Tibial artery (tissue), 4 donors: ENCODE measurements around the gene MPRIP.
A peak's percentile ranks its signal among the peaks of the same experiment; 100 is the strongest.

Source experiments
- DNase-seq, 2 donors: peaks; one replicate each; pipeline ENCODE4 v3.0.0-alpha.2; 2019
- H3K27ac ChIP-seq, 2 donors: fragments of 200-600 bp; sonication (generic) in 1 of 2; 1 replicate in 1 of 2; 2 replicates in 1 of 2; pipeline ENCODE4 v1.5.1; 2018 to 2019; ENCODE audit warnings: mild to moderate bottlenecking in 1 of 2
- H3K27me3 ChIP-seq, 2 donors: fragments of 200-600 bp; sonication (generic) in 1 of 2; one replicate each; pipeline versions ENCODE4 v1.5.1 to v1.6.0; 2016 to 2019
- H3K36me3 ChIP-seq, 3 donors: fragments of 200-600 bp; sonication (generic) in 2 of 3; one replicate each; pipeline ENCODE4 v1.5.1; 2016 to 2019; ENCODE audit warnings: mild to moderate bottlenecking in 2 of 3
- H3K4me1 ChIP-seq, 4 donors: fragments of 200-600 bp; sonication (generic) in 2 of 4; 1 replicate in 3 of 4; 2 replicates in 1 of 4; pipeline ENCODE4 v1.5.1; 2016 to 2019
- H3K4me3 ChIP-seq, 2 donors: fragments of 200-600 bp; sonication (generic) in 1 of 2; 1 replicate in 1 of 2; 2 replicates in 1 of 2; pipeline ENCODE4 v1.5.1; 2018 to 2019; ENCODE audit warnings: mild to moderate bottlenecking in 2 of 2
- H3K9me3 ChIP-seq, 3 donors: fragments of 200-600 bp; sonication (generic) in 1 of 3; one replicate each; pipeline ENCODE4 v1.5.1; 2016 to 2019
- intact Hi-C: fragments of 100-400 bp; cut with DNase I; formaldehyde crosslinking; loops from one replicate; pipeline ENCODE4 v1.15.0; 2023; ENCODE audit warnings: low total_unique reads
- TF ChIP-seq, protein P1 (sequence below), 2 experiments: fragments of 200-600 bp in 1 of 2; fragments of 450-650 bp in 1 of 2; IDR thresholded peaks; one replicate each; pipeline ENCODE4 v1.5.1; 2017 to 2019; ENCODE audit warnings: antibody characterized with exemption in 2 of 2, mild to moderate bottlenecking in 1 of 2, moderate library complexity in 1 of 2

The MPRIP gene

DNA sequence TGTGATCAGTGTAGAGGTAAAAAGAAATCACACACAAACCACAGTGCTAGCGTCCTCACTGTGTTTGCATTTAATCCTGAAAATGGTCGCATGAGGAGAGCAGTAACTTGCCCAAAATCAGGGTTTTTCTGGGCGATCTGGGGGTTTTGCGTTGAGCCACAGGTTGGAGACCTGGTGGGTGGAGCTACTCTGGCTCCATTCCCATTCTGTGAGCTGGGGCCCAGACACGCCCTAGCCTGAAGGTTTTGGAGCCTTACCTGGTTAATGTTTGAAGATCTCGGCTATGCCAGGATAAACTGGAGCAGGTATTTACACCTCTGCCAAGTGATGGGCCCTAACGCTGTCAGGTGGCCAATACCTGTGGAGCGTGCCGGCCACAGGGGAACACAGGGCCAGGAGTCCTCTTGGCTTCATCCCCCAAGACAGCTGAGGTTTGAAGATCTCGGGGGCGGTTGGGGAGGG is 48.4 kb downstream of the MPRIP start:
- intact Hi-C loops = no loop called here

DNA sequence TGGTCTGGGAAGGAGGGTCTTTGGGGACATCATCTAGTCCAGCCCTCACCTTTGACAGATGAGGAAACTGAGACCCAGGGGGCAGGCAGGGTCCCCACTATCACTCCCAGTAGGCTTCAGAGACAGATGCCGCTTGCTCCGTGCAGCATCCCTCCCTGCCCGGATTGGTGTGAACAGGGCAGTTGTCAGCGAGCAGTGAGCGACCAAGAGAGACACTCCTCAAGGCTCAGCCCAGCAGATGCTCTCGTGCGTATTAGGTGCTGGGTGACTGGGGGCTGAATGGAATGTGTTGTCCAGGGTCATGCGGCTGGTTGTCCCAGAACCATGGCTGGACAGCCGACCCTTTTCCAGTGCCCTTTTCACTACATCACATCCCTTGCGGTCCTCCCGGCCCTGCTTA is 49.0 kb downstream of the MPRIP start:
- Histone ChIP-seq H3K4me3 (no peak overlapping the region), H3K27me3 (no peaks in the 10 kb centered on the region), H3K9me3 (no peaks in the 10 kb centered on the region), H3K36me3 (peaks cover 0 to 11% (median 5%) of the 10 kb centered on the region in 3 donors), H3K27ac (peak overlapping the region in 1 of 2 donors; percentile 84), H3K4me1 (peaks cover 0 to 98% (median 68%) of the 10 kb centered on the region in 4 donors)
- intact Hi-C loops = no loop called here
- no peak for DNase-seq
- TF ChIP-seq, protein P1, sequence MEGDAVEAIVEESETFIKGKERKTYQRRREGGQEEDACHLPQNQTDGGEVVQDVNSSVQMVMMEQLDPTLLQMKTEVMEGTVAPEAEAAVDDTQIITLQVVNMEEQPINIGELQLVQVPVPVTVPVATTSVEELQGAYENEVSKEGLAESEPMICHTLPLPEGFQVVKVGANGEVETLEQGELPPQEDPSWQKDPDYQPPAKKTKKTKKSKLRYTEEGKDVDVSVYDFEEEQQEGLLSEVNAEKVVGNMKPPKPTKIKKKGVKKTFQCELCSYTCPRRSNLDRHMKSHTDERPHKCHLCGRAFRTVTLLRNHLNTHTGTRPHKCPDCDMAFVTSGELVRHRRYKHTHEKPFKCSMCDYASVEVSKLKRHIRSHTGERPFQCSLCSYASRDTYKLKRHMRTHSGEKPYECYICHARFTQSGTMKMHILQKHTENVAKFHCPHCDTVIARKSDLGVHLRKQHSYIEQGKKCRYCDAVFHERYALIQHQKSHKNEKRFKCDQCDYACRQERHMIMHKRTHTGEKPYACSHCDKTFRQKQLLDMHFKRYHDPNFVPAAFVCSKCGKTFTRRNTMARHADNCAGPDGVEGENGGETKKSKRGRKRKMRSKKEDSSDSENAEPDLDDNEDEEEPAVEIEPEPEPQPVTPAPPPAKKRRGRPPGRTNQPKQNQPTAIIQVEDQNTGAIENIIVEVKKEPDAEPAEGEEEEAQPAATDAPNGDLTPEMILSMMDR (IDR thresholded peaks at IDR 0.05) = no peak

More for the DNA sequence above, 48.4 kb downstream of the MPRIP start:
- Histone ChIP-seq H3K36me3 (peaks cover 0 to 11% (median 5%) of the 10 kb centered on the region in 3 donors), H3K27me3 (no peaks in the 10 kb centered on the region), H3K4me3 (no peak overlapping the region), H3K4me1 (peaks cover 0 to 98% (median 66%) of the 10 kb centered on the region in 4 donors), H3K27ac (peak overlapping the region in 1 of 2 donors; percentile 84), H3K9me3 (no peaks in the 10 kb centered on the region)
- TF ChIP-seq, protein P1 (IDR thresholded peaks at IDR 0.05) = no peak
- no peak for DNase-seq

DNA sequence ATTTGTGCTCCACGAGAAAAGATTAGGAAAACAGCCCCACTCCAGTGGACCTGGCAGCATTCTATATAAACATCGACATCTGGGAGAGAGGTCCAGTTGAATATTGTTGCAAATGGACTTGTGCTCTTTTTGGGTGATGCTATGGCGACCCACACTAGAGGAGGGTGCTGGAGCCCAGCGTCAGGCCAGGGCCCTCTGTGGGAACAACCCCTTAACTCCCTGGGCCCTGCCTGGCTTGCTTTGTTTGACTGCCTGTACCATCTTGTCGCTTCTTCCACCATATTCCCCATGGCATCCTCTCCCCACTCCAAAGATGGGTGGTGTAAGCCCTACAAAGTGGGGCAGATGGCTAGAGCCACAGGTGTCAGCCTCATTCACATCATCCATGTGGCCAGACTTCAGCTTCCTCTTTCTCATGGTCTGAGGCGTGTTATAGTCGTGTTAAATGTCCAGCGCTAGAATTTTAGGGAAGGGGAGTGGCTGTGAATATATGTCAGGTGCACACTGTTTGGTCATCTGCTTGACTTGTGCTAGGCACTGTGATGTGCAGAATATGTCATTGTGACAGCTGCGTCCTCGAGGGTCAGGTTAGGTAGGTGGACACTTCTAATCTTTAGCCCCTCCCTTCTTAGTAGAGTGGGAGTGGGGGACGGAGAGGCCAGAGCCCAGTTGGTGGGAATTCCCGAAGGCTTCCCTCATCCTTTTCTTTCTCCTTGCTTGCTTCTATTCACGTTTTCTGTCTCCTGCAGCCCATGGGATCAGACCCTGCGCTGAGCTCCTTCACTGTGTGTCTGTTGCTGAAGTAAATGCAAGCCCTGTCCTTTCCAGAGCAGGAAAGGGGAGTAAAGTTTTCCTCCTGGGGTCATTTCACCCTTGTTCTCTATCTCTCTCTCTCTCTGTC is 49.8 kb downstream of the MPRIP start:
- TF ChIP-seq, protein P1 (IDR thresholded peaks at IDR 0.05) = no peak
- intact Hi-C loops = no loop called here
- DNase-seq = no peak
- H3K9me3 ChIP-seq = no peaks in the 10 kb centered on the region
- peak overlapping the region; percentile 77 to 84 for H3K27ac ChIP-seq
- peaks cover 0 to 99% (median 72%) of the 10 kb centered on the region in 4 donors for H3K4me1 ChIP-seq
- peaks cover 0 to 11% (median 5%) of the 10 kb centered on the region in 3 donors for H3K36me3 ChIP-seq
- H3K27me3 ChIP-seq = no peaks in the 10 kb centered on the region
- H3K4me3 ChIP-seq = no peak overlapping the region

DNA sequence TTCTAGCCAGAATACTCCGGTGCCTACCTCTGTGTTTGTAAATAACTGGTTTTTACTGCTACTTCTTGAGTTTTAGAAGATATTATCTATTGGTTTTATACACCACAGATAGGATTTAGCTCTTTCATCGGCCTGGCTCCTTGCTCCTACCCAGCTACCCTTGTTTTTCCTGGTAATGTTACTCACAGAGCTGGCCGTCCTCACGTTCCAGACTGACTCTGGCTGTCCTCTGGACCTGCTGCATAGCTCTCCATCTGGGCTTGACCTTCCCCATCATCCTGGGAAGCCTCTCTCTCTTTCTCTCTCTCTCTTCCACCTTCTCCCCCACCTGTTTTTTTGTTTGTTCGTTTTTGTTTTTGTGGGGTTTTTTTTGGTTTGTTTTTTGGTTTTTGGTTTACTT is 51.5 kb downstream of the MPRIP start:
- no peak overlapping the region for H3K4me3 ChIP-seq
- no peaks in the 10 kb centered on the region for H3K27me3 ChIP-seq
- no peak for DNase-seq
- H3K9me3 ChIP-seq = no peaks in the 10 kb centered on the region
- TF ChIP-seq, protein P1 (IDR thresholded peaks at IDR 0.05) = no peak
- peaks cover 0 to 5% (median 0%) of the 10 kb centered on the region in 3 donors for H3K36me3 ChIP-seq
- peak overlapping the region; percentile 77 to 84 for H3K27ac ChIP-seq
- intact Hi-C loops = no loop called here
- peaks cover 0 to 99% (median 73%) of the 10 kb centered on the region in 4 donors for H3K4me1 ChIP-seq

DNA sequence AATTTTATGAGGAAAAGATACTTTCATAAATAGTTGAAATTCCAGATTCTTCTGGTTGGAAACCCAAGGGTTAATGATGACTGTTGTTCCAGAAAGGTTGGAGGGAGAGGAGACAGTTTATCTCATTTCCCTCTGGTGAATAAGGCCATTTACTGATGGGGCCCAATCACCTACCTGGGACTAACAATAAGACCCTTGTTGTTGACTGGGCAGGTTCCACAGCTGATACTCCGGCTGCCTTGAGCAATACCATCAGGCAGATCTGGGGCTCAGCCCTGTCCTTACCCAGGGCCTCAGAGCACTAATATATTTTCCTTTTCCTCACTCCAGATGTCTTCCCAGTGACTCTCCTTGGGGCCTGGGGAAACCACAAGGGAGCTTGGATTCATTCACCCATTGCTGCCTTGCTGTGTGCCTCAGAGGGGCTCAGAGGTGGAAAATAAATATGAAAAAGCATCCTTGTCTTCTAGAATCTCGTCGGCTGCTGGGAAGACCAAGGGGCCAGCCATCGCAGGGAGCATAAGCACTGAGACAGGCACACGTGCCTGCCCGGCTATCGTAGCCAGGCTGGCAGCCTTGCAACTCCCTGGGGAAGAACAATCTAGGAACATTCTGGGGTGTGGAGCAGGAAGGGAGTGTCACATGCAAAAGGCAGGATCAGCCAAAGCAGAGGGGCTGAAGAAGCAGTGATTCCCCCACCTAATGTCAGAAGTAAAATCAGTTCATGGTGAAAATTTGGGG is 54.4 kb downstream of the MPRIP start:
- TF ChIP-seq, protein P1 (IDR thresholded peaks at IDR 0.05) = no peak
- intact Hi-C loops = no loop called here
- DNase-seq = peak; percentile 66 to 91
- H3K27ac ChIP-seq = peak overlapping the region; percentile 77 to 84
- H3K4me3 ChIP-seq = no peak overlapping the region
- no peaks in the 10 kb centered on the region for H3K27me3 ChIP-seq
- H3K9me3 ChIP-seq = no peaks in the 10 kb centered on the region
- H3K4me1 ChIP-seq = peaks cover 0 to 100% (median 74%) of the 10 kb centered on the region in 4 donors
- H3K36me3 ChIP-seq = no peaks in the 10 kb centered on the region
